Stimulated activated naive CD8-positive, alpha-beta T cell treated with anti-CD3 and anti-CD28 coated beads, Interleukin-15, Interleukin-2, amounts not matched to agents 100 ng/mL and 50 ng/mL, for 24 hours (primary cell): ENCODE measurements around the gene FSTL4.

Experiments used
- H3K27ac Mint-ChIP-seq: one replicate; pipeline ENCODE4 v1.8.0; 2021; ENCODE audit warnings: mild to moderate bottlenecking, mixed read lengths
- H3K27me3 Mint-ChIP-seq: one replicate; pipeline ENCODE4 v1.8.0; 2021; ENCODE audit warnings: mixed read lengths
- H3K36me3 Mint-ChIP-seq: one replicate; pipeline ENCODE4 v1.8.0; 2021; ENCODE audit warnings: low read depth, mixed read lengths
- H3K4me1 Mint-ChIP-seq: one replicate; pipeline ENCODE4 v1.8.0; 2021; ENCODE audit warnings: low read depth, mixed read lengths
- H3K4me3 Mint-ChIP-seq: one replicate; pipeline ENCODE4 v1.8.0; 2021; ENCODE audit warnings: mild to moderate bottlenecking, mixed read lengths
- H3K9me3 Mint-ChIP-seq: one replicate; pipeline ENCODE4 v1.8.0; 2021; ENCODE audit warnings: mixed read lengths

Gene FSTL4

GRCh38 chr5:133596049-133596448 is 16.3 kb downstream of the FSTL4 start:
- no peaks in the 10 kb centered on the region for H3K36me3 Mint-ChIP-seq
- no peaks in the 10 kb centered on the region for H3K9me3 Mint-ChIP-seq
- no peak overlapping the region for H3K4me3 Mint-ChIP-seq
- no peak overlapping the region for H3K27ac Mint-ChIP-seq
- H3K4me1 Mint-ChIP-seq: no peaks in the 10 kb centered on the region
- no peaks in the 10 kb centered on the region for H3K27me3 Mint-ChIP-seq

- no peaks in the 10 kb centered on the region for H3K27me3 Mint-ChIP-seq
- H3K27ac Mint-ChIP-seq: no peak overlapping the region
- no peaks in the 10 kb centered on the region for H3K4me1 Mint-ChIP-seq
- no peak overlapping the region for H3K4me3 Mint-ChIP-seq
- no peaks in the 10 kb centered on the region for H3K9me3 Mint-ChIP-seq
- H3K36me3 Mint-ChIP-seq: no peaks in the 10 kb centered on the region
Observed at GRCh38 chr5:133595465-133595864, 16.9 kb downstream of the FSTL4 start.

- Mint-ChIP-seq H3K9me3 (no peaks in the 10 kb centered on the region), H3K27ac (no peak overlapping the region), H3K36me3 (no peaks in the 10 kb centered on the region)
Observed at GRCh38 chr5:133589286-133589685, 23.1 kb downstream of the FSTL4 start.

DNA sequence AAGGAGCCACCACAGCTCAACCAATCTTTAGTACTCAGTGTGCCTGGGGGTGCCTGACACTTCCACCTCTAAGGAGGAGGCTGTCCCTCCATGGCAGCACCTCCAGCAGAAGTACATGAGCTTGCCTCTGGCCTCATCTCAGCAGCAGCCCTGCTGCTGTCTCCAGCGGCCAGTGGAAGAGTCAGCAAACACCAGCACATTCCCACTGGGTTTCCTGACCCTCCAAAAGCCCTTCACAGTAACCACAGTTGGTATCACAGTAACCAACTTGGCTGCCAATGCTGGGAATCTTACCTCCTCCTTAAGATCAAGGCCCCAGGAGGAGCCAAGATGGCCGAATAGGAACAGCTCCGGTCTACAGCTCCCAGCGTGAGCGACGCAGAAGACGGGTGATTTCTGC is 29.4 kb downstream of the FSTL4 start:
- no peak overlapping the region for H3K27ac Mint-ChIP-seq
- no peak overlapping the region for H3K4me3 Mint-ChIP-seq
- no peaks in the 10 kb centered on the region for H3K4me1 Mint-ChIP-seq

More at GRCh38 chr5:133589286-133589685, 23.1 kb downstream of the FSTL4 start:
- no peak overlapping the region for H3K4me3 Mint-ChIP-seq
- no peaks in the 10 kb centered on the region for H3K27me3 Mint-ChIP-seq
- no peaks in the 10 kb centered on the region for H3K4me1 Mint-ChIP-seq

GRCh38 chr5:133581918-133582317 is 30.4 kb downstream of the FSTL4 start:
- Mint-ChIP-seq H3K9me3 (no peaks in the 10 kb centered on the region), H3K4me3 (no peak overlapping the region), H3K27ac (no peak overlapping the region), H3K36me3 (no peaks in the 10 kb centered on the region), H3K4me1 (no peaks in the 10 kb centered on the region), H3K27me3 (peaks cover 26% of the 10 kb centered on the region)

More for the DNA sequence above, 29.4 kb downstream of the FSTL4 start:
- no peaks in the 10 kb centered on the region for H3K36me3 Mint-ChIP-seq
- no peaks in the 10 kb centered on the region for H3K9me3 Mint-ChIP-seq
- peaks cover 22% of the 10 kb centered on the region for H3K27me3 Mint-ChIP-seq

- H3K27ac Mint-ChIP-seq: no peak overlapping the region
- H3K27me3 Mint-ChIP-seq: peaks cover 27% of the 10 kb centered on the region
- no peaks in the 10 kb centered on the region for H3K9me3 Mint-ChIP-seq
- H3K4me1 Mint-ChIP-seq: no peaks in the 10 kb centered on the region
- no peaks in the 10 kb centered on the region for H3K36me3 Mint-ChIP-seq
- no peak overlapping the region for H3K4me3 Mint-ChIP-seq
Observed at GRCh38 chr5:133581348-133581747, 31.0 kb downstream of the FSTL4 start.

DNA sequence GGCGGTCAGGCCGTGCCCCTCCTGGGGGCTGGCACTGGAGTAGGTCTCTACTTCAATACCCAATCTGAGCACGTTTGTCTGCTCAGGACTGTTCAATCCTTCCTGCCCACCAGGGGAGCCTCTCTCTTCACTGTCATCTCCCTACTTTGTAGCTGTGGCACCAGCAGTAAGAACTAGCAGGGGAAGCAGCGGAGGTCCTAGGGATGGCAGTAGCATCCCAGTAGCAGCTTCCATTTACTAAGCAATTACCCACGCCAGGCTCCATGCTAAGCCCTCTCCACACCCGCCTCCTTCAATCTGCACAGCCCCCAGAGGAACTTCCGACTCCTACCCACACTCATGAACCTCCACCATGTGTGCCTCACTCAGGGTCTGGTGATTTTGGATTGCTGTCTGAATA is 31.7 kb downstream of the FSTL4 start:
- no peaks in the 10 kb centered on the region for H3K4me1 Mint-ChIP-seq
- H3K27me3 Mint-ChIP-seq: peaks cover 30% of the 10 kb centered on the region
- no peak overlapping the region for H3K4me3 Mint-ChIP-seq
- H3K36me3 Mint-ChIP-seq: no peaks in the 10 kb centered on the region
- no peaks in the 10 kb centered on the region for H3K9me3 Mint-ChIP-seq
- no peak overlapping the region for H3K27ac Mint-ChIP-seq

DNA sequence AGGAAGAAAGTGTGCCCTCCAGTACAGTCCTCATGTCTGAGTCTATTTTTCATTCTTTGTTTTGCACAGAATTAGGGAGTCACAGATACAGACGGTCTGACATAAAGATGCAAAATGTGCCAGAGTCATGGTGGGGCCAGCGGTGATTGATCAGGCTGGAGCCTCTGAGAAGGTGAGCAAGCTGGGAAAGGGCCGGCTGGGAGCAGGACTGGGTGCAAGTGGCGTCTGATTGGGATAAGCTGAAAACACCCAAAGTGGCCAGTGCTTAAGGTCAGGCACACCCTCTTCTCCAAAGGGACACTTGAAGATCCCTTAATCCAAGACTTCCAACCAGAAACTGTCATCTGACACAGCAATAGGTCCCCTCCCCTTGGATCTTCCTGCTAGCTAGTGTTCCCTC is 32.6 kb downstream of the FSTL4 start:
- no peaks in the 10 kb centered on the region for H3K4me1 Mint-ChIP-seq
- H3K27ac Mint-ChIP-seq: no peak overlapping the region
- peaks cover 30% of the 10 kb centered on the region for H3K27me3 Mint-ChIP-seq
- no peaks in the 10 kb centered on the region for H3K9me3 Mint-ChIP-seq
- H3K4me3 Mint-ChIP-seq: no peak overlapping the region
- H3K36me3 Mint-ChIP-seq: no peaks in the 10 kb centered on the region

DNA sequence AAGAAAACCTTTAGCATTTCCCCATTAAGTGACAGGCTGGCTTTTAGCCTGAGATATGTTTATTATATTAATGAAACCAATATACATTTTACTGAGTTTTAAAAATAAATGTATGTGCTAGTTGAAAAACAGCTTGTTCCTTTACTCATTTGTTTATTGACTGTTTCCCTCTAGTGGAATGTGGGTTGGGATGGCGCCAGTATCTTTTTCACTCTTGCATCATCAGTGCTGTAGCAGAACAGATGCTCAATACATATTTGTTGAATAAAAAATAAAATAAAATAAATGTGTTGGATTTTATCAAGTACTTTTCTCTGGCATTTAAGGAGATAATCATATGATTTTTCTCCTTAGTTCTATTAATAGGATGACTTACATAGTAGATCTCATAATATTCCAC is 43.0 kb downstream of the FSTL4 start:
- H3K27ac Mint-ChIP-seq: no peak overlapping the region
- no peaks in the 10 kb centered on the region for H3K36me3 Mint-ChIP-seq
- peaks cover 10% of the 10 kb centered on the region for H3K9me3 Mint-ChIP-seq
- no peaks in the 10 kb centered on the region for H3K4me1 Mint-ChIP-seq
- H3K27me3 Mint-ChIP-seq: peaks cover 38% of the 10 kb centered on the region
- H3K4me3 Mint-ChIP-seq: no peak overlapping the region

DNA sequence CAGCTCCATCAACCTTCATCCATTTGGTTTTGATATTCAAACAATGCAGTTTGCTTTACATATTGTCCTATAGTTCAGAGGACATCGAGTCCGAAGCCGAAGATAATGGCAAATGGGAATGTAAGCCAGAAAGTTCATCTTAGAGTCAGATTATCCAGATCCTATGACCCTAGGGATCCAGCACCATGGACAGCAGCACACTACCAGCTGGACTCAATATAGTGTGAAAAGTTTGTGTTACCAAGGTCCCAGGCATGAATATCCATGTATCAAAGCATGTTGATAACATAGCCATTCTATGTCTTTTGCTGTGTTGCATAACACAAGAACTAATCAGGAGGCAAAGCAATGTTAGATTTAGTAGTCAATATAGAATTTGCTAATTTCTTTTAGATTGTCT is 46.3 kb downstream of the FSTL4 start:
- Mint-ChIP-seq H3K9me3 (no peaks in the 10 kb centered on the region), H3K36me3 (no peaks in the 10 kb centered on the region), H3K27ac (no peak overlapping the region), H3K4me1 (no peaks in the 10 kb centered on the region), H3K4me3 (no peak overlapping the region), H3K27me3 (peaks cover 26% of the 10 kb centered on the region)

GRCh38 chr5:133564921-133565565 is 47.3 kb downstream of the FSTL4 start:
- Mint-ChIP-seq H3K4me1 (no peaks in the 10 kb centered on the region), H3K9me3 (no peaks in the 10 kb centered on the region), H3K4me3 (no peak overlapping the region), H3K27me3 (peaks cover 20% of the 10 kb centered on the region), H3K36me3 (no peaks in the 10 kb centered on the region), H3K27ac (no peak overlapping the region)

DNA sequence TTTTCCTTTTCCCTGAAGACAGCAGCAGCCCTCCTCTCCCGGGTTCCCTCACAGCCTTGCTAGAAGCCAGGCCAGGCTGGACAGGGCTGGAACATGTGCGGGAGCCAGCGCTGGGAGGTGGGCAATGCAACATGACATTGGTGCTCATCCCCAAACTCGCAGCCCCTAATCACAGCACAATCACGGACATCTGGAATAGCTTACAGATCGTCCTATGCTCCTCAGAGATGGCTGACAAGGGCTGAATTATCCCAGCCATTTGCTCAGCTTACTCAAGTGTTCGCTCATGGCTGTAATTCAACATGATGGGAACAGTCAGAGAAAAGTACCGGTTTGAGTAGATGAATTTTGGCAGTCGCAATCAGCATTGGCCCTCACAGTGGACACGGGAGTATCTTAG is 49.8 kb downstream of the FSTL4 start:
- Mint-ChIP-seq H3K27me3 (peaks cover 26% of the 10 kb centered on the region), H3K9me3 (no peaks in the 10 kb centered on the region), H3K36me3 (no peaks in the 10 kb centered on the region), H3K4me3 (no peak overlapping the region), H3K27ac (no peak overlapping the region), H3K4me1 (no peaks in the 10 kb centered on the region)

DNA sequence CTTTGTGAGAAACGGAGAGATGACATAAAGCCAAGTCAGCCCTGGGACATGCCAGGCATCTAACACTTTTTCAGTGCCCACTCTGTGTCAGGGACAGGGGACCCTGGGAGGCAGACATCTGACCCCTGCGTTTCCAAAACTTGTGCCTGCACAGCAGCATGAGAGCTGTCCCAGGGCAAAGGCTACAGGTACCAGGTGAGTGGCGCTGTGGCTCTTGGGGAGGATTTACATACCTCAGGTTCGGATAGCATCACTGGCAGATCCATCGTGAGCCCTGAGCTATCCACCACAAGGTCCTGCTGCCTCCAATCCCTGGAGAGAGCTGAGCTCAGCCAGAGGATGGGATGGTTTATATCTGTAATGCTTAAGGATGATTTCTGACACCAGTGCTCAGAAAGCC is 52.4 kb downstream of the FSTL4 start:
- Mint-ChIP-seq H3K4me1 (no peaks in the 10 kb centered on the region), H3K27me3 (peaks cover 22% of the 10 kb centered on the region), H3K4me3 (no peak overlapping the region), H3K27ac (no peak overlapping the region), H3K36me3 (no peaks in the 10 kb centered on the region), H3K9me3 (no peaks in the 10 kb centered on the region)

DNA sequence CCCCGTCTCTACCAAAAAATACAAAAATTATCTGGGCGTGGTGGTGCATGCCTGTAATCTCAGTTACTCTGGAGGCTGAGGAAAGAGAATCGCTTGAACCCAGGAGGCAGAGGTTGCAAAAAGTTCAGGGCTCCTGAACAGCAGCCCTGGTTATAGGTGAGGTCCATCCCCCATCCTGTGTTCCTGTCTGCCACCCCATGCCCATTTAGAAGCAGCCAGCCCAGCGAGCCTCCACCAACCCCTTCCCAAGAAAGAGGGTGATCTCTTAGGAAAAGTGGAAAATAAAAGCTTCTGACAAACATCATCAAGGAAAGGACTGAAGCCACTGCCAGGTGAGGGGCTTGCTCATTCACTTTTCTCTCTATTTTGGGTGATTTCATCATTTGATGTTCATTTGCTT is 55.8 kb downstream of the FSTL4 start:
- H3K36me3 Mint-ChIP-seq: no peaks in the 10 kb centered on the region
- H3K27me3 Mint-ChIP-seq: peaks cover 26% of the 10 kb centered on the region
- no peaks in the 10 kb centered on the region for H3K4me1 Mint-ChIP-seq
- no peaks in the 10 kb centered on the region for H3K9me3 Mint-ChIP-seq
- H3K4me3 Mint-ChIP-seq: no peak overlapping the region
- H3K27ac Mint-ChIP-seq: no peak overlapping the region

DNA sequence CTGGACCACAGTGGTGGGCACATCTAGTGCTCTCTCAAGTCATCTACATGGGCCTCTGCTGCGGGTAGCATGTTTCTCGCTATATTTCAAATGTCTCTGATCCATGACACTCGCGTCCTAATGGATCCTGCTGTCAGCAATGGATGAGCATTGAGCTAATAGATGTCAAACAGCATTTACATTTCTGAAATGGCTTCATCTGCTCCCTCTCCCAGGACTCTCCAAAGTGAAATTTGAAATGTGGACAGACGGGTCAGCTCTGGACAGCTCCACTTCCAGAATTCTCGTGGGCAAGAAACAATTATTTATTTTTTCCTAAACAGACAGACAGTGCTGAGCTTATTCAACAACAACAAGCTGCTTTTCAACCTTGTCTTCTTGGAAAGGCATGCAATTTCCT is 58.1 kb downstream of the FSTL4 start:
- Mint-ChIP-seq H3K9me3 (no peaks in the 10 kb centered on the region), H3K27ac (no peak overlapping the region), H3K4me1 (no peaks in the 10 kb centered on the region), H3K4me3 (no peak overlapping the region), H3K27me3 (peaks cover 31% of the 10 kb centered on the region), H3K36me3 (no peaks in the 10 kb centered on the region)

DNA sequence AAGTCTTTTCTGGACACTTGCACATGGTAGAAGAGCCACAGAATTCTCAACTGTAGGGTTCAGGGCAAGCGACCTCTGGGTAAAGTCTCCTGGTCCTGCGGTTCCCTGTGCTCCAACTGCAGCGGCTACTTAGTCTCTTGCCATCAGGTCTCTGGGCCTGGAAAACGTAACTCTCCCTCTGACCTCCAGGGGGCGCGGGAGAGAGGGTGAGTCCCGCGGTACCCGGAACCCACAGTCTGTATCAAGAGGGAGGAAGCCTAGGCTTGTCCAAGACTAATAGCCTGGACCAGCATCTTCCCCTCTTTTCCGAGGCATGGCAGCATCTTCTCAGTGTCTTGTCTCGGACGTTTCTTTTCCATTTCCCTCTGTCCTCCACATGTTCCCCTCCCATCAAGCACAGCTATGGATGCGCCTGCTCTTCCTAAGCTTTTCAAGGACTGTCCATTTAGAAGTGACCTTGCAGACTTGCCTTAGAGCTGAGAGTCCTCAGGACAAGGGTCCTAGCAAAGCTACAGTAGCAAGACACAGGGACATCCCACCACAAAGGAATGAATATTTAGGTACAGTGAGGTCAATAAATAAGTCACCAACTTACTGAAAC is 59.3 kb downstream of the FSTL4 start:
- Mint-ChIP-seq H3K9me3 (no peaks in the 10 kb centered on the region), H3K4me1 (no peaks in the 10 kb centered on the region), H3K4me3 (no peak overlapping the region), H3K27me3 (peaks cover 27% of the 10 kb centered on the region), H3K36me3 (no peaks in the 10 kb centered on the region), H3K27ac (no peak overlapping the region)
